DMS153 (cell line): ENCODE data around the gene PRPF40A.

Source experiments
- DNase-seq: peaks from one replicate; lab custom pipeline; 2025; lab: John Stamatoyannopoulos, UW

Gene PRPF40A

DNA sequence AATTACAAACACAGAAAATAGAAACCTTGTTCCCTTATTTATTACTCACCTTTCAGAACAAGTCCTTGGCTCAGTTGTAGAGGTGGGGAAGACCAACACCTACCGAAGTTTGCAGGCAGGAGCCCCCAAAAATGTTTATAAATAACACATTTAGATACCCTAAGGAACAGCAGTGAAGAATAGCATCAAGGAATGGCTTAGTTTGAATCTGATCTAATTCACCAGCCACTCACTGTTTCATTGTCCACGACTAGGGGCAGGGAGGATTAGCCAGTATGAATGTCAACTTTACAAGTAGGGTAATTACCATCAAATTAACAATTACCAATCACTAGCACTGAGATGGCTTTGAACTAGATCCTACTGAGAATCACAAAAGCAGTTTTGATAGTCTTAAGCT, 65.4 kb downstream of the PRPF40A start:
- no peak for DNase-seq

DNA sequence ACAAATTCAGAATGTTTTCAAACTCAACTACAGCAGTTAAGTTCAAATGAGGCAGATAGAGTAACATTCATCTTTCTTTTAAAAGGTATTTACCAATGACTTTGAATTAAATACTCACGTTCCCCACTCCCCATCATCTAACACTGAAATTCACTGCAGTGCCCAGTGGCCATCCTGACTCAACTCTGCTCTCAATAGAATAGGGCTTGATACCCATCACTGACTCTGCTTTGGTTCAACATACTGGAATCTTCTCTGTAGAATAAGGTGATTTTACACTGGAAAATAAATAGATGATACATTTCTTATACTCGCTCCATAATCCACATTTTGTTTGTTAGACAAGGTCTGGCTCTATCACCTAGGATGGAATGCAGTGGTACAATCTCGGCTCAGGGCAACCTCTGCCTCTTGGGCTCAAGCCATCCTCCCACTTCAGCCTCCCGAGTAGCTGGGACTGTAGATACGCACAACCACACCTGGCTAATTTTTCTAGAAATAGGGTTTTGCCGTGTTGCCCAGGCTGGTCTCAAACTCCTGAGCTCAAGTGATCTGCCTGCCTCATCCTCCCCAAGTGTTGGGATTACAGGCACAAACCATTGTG, 66.4 kb downstream of the PRPF40A start:
- DNase-seq = no peak

DNA sequence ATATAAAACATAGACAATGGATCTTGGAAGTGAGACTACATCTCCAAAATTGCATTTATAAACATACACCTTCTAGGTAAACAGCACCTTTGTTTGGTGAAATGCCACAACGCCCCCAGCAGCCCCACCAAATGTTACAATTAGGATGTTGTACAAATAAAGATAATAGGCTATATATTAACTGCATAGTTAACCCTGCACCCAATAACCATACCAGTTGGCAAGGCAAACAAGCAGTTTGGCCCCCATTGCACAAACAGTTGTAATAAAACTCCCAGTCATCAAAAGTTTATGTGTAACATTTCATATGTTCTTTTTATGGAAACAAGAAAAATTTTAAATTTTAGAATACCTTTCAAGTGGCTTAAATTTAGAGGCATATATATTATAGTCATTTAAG, 67.3 kb downstream of the PRPF40A start:
- no peak for DNase-seq

- peak; percentile 6 for DNase-seq
Observed at GRCh38 chr2:152648336-152648735, 68.9 kb downstream of the PRPF40A start.

DNA sequence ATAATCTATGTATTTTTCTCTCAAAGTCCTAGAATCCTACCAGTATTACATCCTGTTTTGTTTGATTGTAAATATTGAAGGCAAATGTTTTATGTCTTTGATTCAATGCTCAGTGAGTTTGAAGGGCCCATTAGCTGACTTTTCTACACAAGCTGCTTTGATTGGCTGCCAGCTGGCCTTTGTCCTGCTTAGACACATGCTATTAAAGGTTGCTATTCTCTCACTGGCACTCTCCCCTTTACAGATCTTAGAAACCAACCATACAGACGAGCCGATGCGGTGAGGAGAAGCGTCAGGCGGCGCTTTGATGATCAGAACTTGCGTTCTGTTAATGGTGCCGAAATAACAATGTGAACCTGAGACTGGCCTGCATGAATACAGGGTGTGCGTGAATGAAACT, 69.7 kb downstream of the PRPF40A start:
- DNase-seq = peak; percentile 89

DNA sequence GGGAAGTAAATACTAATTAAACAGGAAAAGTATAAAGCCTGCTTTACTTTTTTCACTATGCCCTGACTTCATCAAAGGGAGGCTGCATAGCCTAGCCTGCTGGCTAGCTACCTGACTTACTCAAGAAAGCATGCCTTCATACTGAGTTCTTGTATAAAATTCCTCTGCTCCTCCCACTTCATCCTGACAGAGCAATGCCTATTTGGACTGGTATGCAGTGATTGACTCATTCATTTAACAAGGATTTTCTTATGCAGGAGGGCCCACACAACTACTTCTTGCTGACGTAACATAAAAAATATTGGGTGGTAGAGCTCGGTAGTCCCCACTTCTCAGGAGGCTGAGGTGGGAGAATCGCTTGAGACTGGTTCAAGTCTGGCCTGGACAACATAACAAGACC, 70.5 kb downstream of the PRPF40A start:
- DNase-seq = no peak

- no peak for DNase-seq
Observed at GRCh38 chr2:152646264-152646663, 71.0 kb downstream of the PRPF40A start.

DNA sequence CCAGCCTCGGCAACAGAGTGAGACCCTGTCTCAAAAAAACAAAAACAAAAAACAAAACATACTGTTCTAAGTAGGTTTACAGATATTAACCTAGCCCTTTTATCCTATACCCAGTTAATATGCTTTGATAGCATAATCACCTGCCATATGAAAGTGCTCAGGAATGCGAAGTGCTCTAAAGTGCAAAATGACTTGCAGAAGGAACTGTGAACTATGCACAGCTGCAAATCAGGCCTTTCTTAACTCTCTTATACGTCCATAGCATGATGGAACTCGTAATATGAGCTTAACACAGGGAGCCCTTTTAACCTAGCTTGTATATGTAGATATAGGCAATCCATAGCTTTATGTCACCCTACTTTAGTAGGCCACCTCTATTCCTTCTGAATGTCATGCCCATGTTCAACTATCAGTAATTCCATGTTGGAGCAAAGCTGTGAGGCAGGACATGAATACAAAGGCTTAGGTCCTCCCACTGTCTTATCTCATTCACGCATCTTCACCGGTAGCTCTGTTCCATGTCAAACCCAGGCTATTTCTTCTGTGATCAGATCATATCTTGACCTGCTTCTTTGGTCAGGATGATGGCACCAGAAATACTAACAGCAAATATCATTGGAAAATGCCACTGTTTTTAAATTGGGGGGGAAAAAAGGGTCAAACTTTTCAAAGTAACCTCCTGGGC, 72.9 kb downstream of the PRPF40A start:
- DNase-seq = no peak

- DNase-seq = no peak
Observed at GRCh38 chr2:152638590-152638989, 78.7 kb downstream of the PRPF40A start.

DNA sequence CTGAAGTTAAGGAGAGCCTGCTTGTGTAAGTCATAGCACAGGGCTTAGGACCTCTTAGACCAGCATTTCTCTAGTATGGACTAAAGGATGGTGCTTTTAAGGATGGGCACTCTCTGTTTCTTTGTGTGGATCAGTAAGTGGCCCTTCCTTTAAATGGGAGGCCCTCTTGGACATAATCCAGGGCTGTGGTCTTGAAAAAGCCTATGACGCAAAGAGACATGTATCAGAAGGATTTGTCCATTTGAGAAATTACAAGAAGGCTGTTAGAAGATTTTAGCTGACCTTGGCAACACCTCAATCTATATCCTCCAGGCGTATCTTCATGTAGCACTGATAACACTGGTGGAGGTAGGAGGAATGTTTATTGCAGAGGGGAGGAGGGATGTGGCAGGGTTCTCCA, 79.2 kb downstream of the PRPF40A start:
- DNase-seq = no peak

DNA sequence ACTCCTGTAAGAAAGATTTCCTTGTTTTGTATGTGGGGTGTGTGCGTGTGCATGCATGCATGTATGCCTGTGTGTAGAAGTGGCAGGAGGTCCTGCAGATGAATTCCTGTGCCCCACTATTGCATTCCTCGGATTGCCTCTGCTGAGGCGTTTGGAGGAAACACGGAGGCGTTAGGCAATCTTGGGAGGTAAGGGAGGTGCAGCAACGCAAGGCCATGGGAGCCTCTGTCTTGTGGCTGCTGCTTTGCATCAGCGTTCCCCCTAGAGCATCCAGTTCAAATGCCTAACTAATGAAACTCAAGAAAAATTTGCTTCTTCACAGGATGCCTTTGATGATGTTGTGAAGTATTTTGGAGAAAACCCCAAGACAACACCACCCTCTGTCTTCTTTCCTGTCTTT, 80.0 kb downstream of the PRPF40A start:
- no peak for DNase-seq

DNA sequence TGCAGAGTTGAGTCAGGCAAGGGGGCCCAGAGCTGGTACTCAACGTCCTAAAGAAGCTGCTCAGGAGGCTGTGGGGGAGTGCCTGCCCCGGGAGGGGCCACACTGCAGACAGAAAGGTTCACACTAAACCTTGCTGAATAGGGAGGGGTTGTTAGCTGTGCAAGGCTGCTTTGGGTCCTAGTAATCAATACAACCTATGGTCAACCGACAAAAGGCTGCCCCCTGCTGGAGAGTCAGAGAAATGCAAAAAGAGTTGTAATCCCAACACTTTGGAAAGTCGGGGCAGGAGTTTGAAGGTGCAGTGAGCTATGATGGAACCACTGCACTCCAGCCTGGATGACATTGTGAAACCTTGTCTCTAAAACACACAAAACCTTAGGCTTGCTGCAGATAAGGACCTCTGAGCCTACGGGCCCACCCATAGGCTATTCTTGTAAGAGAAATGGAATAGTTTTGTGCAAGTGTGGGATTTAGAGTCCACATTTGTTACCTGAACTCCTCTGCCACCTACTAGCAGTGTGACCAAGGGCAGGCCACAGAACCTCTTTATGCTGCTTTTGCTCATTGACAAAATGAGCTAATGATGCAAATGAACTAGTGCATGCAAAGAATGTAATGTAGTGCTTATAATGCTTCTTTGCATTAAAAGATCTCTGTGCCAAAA, 81.5 kb downstream of the PRPF40A start:
- peak; percentile 5 for DNase-seq

GRCh38 chr2:152632736-152633135, 84.5 kb downstream of the PRPF40A start:
- no peak for DNase-seq

DNA sequence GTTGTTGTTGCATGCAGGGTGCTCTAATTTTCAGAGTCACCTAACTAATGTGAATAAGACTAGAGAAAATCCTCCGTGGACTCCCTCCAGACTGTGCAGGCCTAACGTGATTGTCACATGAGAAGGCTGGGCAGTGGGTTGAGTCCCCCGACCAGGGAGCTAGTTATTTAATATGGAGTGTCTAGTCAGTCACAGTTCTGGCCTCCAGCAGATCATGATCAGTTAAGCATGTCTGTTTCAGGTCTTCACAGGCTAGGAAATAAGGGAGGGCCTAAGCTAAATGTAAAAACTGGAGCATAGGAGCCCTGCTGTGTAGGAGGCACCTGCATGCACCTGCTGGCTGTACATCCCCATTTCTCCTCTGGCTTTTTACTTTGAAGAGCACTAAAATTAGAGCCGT, 86.8 kb downstream of the PRPF40A start:
- DNase-seq = no peak

GRCh38 chr2:152629202-152629601, 88.1 kb downstream of the PRPF40A start:
- no peak for DNase-seq

GRCh38 chr2:152627351-152627957, 89.8 kb downstream of the PRPF40A start:
- DNase-seq = no peak

DNA sequence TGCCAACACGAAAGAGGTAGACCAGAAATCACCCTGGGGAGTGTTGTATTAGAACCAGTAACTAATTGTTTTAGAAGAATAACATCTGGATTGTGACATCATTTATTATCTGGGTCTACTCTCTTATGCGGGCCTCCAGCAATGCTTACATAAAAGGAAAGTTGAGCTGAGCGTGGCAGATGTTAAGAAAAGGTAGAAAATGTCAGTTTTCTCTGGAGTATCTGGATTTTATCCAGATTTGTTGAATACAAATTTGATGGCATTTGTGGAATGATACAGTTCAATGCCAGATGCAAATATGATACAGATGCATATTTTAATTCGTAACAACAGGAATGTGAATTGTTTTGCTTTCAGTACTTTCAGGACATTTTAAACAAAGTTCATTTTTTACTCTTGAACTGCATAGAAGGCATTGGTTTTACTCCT, 90.3 kb downstream of the PRPF40A start:
- no peak for DNase-seq

DNA sequence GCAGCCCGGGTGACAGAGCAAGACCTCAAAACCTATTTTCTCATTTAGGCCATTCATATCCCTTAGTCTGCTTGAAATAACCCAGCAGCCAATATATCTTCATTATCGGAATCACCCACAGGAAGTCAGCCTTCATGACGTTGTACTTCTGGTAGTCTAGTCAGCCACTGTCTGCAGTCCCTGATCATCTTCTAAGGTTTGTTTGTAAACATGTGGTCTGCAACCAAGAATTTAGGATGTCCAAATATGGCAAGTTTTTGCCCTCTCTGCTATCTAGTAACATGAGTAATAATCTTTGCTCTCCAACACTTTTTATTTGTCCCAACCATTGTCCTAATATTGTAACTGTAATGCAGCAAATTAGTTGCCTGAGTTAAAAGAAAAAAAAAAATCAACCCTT, 92.5 kb downstream of the PRPF40A start:
- no peak for DNase-seq

DNA sequence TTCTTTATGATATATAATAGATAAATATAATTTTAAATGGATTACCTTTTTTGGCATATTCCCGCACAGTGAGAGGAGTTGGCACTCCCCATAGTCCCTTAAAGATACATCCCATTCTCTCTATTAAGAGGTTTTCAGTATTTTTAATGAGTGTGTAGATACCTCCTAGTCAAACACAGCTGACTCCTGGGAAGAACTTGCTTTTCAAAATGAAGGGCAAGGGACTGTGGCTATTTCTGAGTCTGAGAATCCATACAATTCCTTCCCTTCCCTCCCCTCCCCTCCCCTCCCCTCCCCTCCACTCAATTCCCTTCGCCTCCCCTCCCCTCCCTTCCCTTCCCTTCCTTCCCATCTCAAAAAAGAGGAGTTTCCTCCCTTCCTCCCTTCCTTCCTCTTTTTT, 93.5 kb downstream of the PRPF40A start:
- DNase-seq = no peak

GRCh38 chr2:152623076-152623740, 94.1 kb downstream of the PRPF40A start:
- DNase-seq = no peak

GRCh38 chr2:152622219-152622618, 95.0 kb downstream of the PRPF40A start:
- DNase-seq = no peak

- no peak for DNase-seq
Observed at GRCh38 chr2:152620985-152621384, 96.3 kb downstream of the PRPF40A start.

DNA sequence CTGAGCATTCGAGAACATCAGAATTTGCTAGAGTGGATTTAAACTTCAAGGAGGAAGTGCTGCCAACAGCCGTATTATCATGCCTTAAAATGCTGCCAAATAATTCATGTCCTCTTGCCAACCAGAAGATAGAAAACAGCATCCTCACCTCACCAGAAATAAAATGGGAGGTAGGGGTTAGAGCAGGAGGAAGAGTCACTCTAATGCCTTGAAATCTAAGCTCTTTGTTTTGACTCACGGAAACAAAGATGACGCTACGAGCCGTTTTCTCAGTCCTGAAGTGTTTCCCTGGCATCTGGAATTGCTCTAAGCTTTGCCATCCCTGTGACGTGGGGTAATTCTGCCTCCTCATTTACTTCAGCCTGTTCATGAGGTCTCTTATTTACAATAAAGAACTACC, 97.1 kb downstream of the PRPF40A start:
- DNase-seq = no peak
